ENCODE data around the gene MYOM3. TPM values are rescaled to one million over a fixed set of nuclear protein-coding genes. Genes with fewer than 3 reads are reported as not detected.

MYOM3 gene
- polyA plus RNA-seq, 1 donor (not counting 4 experiments of a cell fraction or from before 2014, with no cell fraction given) = 0.49 TPM

GRCh38 chr1:24103879-24104278, 8.1 kb downstream of the MYOM3 start:
- dilution Hi-C loops (cut with MboI; ENCODE audit: extremely low pct_ligation_motif_present, low sequenced_read_pairs) = no loop called here

GRCh38 chr1:24103408-24103807, 8.5 kb downstream of the MYOM3 start:
- FAIRE-seq (no peak), DNase-seq (ENCODE audit: low read depth, low spot score) (no peak)
- H3K4me3 ChIP-seq (ENCODE audit: control insufficient read depth in 2 of 3, extremely low read depth in 1 of 3, insufficient read depth in 2 of 3, low read depth in 1 of 3, low read length in 3 of 3) = no peak overlapping the region
- peaks cover 9% of the 10 kb centered on the region for H3K4me1 ChIP-seq (ENCODE audit: control insufficient read depth, extremely low read depth, insufficient read depth, low read length)
- H3K36me3 ChIP-seq (ENCODE audit: control insufficient read depth in 2 of 2, extremely low read depth in 1 of 2, insufficient read depth in 2 of 2, low read length in 2 of 2) = no peaks in the 10 kb centered on the region
- no peak overlapping the region for H3K27ac ChIP-seq (ENCODE audit: control insufficient read depth, insufficient read depth, low read length)
- H4K20me1 ChIP-seq (ENCODE audit: control insufficient read depth, extremely low read depth, insufficient read depth, low read length) = no peaks in the 10 kb centered on the region
- H3K27me3 ChIP-seq (ENCODE audit: control insufficient read depth, extremely low read depth, insufficient read depth, low read length) = no peaks in the 10 kb centered on the region
- TF ChIP-seq CTCF (optimal IDR thresholded peaks at IDR 0.05 in 1 of 3, IDR thresholded peaks at IDR 0.05 in 1 of 3, conservative IDR thresholded peaks at IDR 0.05 in 1 of 3; ENCODE audit: extremely low read depth in 1 of 3, insufficient read depth in 2 of 3, low read length in 3 of 3) (no peak), EZH2 (IDR thresholded peaks at IDR 0.05; ENCODE audit: low read length) (no peak)
- no peak overlapping the region for H3K9ac ChIP-seq (ENCODE audit: control insufficient read depth, extremely low read depth, insufficient read depth, low read length)
- peaks cover 2% of the 10 kb centered on the region for H3K9me1 ChIP-seq (ENCODE audit: control insufficient read depth, extremely low read depth, insufficient read depth, low read length)
- dilution Hi-C loops (cut with MboI; ENCODE audit: extremely low pct_ligation_motif_present, low sequenced_read_pairs) = no loop called here
- no peak overlapping the region for H2AFZ ChIP-seq (ENCODE audit: control insufficient read depth, low read length)
- H3K79me2 ChIP-seq (ENCODE audit: control insufficient read depth, insufficient read depth, low read length) = no peaks in the 10 kb centered on the region
- no peak overlapping the region for H3K4me2 ChIP-seq (ENCODE audit: control insufficient read depth, extremely low read depth, insufficient read depth, low read depth, low read length)
- no peaks in the 10 kb centered on the region for H3K9me3 ChIP-seq (ENCODE audit: control insufficient read depth, low read depth, low read length)

More at GRCh38 chr1:24103879-24104278, 8.1 kb downstream of the MYOM3 start:
- Histone ChIP-seq H3K79me2 (ENCODE audit: control insufficient read depth, insufficient read depth, low read length) (no peaks in the 10 kb centered on the region), H3K4me1 (ENCODE audit: control insufficient read depth, extremely low read depth, insufficient read depth, low read length) (peaks cover 14% of the 10 kb centered on the region), H2AFZ (ENCODE audit: control insufficient read depth, low read length) (no peak overlapping the region), H3K27me3 (ENCODE audit: control insufficient read depth, extremely low read depth, insufficient read depth, low read length) (no peaks in the 10 kb centered on the region), H3K4me3 (ENCODE audit: control insufficient read depth in 2 of 3, extremely low read depth in 1 of 3, insufficient read depth in 2 of 3, low read depth in 1 of 3, low read length in 3 of 3) (no peak overlapping the region), H3K4me2 (ENCODE audit: control insufficient read depth, extremely low read depth, insufficient read depth, low read depth, low read length) (no peak overlapping the region), H3K9ac (ENCODE audit: control insufficient read depth, extremely low read depth, insufficient read depth, low read length) (no peak overlapping the region), H3K9me1 (ENCODE audit: control insufficient read depth, extremely low read depth, insufficient read depth, low read length) (peaks cover 2% of the 10 kb centered on the region), H3K27ac (ENCODE audit: control insufficient read depth, insufficient read depth, low read length) (no peak overlapping the region), H3K9me3 (ENCODE audit: control insufficient read depth, low read depth, low read length) (no peaks in the 10 kb centered on the region), H4K20me1 (ENCODE audit: control insufficient read depth, extremely low read depth, insufficient read depth, low read length) (no peaks in the 10 kb centered on the region), H3K36me3 (ENCODE audit: control insufficient read depth in 2 of 2, extremely low read depth in 1 of 2, insufficient read depth in 2 of 2, low read length in 2 of 2) (no peaks in the 10 kb centered on the region)
- TF ChIP-seq CTCF (optimal IDR thresholded peaks at IDR 0.05 in 1 of 3, IDR thresholded peaks at IDR 0.05 in 1 of 3, conservative IDR thresholded peaks at IDR 0.05 in 1 of 3; ENCODE audit: extremely low read depth in 1 of 3, insufficient read depth in 2 of 3, low read length in 3 of 3) (no peak), EZH2 (IDR thresholded peaks at IDR 0.05; ENCODE audit: low read length) (no peak)
- FAIRE-seq (no peak), DNase-seq (ENCODE audit: low read depth, low spot score) (no peak)
